ENCODE data around the gene DNASE1L3. TPM values are rescaled to one million over a fixed set of nuclear protein-coding genes. Genes with fewer than 3 reads are reported as not detected.
A peak's percentile ranks its signal among the peaks of the same experiment; 100 is the strongest.

Gene DNASE1L3
- total and polyA plus RNA-seq, 2 of the 13 experiments (the other 11 are each of a cell fraction or from before 2014, with no cell fraction given) = 0.86 to 1.7 TPM

- TF ChIP-seq ATF7-NPFF (CRISPR knock-in tag; IDR thresholded peaks at IDR 0.05; ENCODE audit: low read depth) (peak; percentile 25; the same call in 1 of the 2 replicates), IKZF4 (CRISPR knock-in tag; IDR thresholded peaks at IDR 0.05; ENCODE audit: borderline replicate concordance, low read depth, not compliant biosample characterization) (peak; percentile 68), SSRP1 (CRISPR knock-in tag; IDR thresholded peaks at IDR 0.05) (no peak), HIC2 (CRISPR knock-in tag; IDR thresholded peaks at IDR 0.05; ENCODE audit: low read depth) (0 out of 2 replicates have a peak, but pooled peaks have one; percentile 56), ZFP37 (CRISPR knock-in tag; IDR thresholded peaks at IDR 0.05; ENCODE audit: borderline replicate concordance) (no peak), ZNF263 (CRISPR knock-in tag; IDR thresholded peaks at IDR 0.05) (peak; percentile 47; the same call in 1 of the 2 replicates), KMT2B (CRISPR knock-in tag; IDR thresholded peaks at IDR 0.05) (no peak), ETV5 (CRISPR knock-in tag; IDR thresholded peaks at IDR 0.05; ENCODE audit: borderline replicate concordance) (peak; percentile 41; the same call in 1 of the 2 replicates), SOX6 (IDR thresholded peaks at IDR 0.05) (no peak), SOX6 (CRISPR knock-in tag; IDR thresholded peaks at IDR 0.05) (peak; percentile 39; the same call in 1 of the 2 replicates), AHDC1 (CRISPR knock-in tag; IDR thresholded peaks at IDR 0.05; ENCODE audit: borderline replicate concordance) (no peak), TIGD3 (CRISPR knock-in tag; IDR thresholded peaks at IDR 0.05; ENCODE audit: borderline replicate concordance) (0 out of 2 replicates have a peak, but pooled peaks have one; percentile 66), ZNF382 (CRISPR knock-in tag; IDR thresholded peaks at IDR 0.05; ENCODE audit: borderline replicate concordance) (no peak), MEIS1 (CRISPR knock-in tag; IDR thresholded peaks at IDR 0.05; ENCODE audit: borderline replicate concordance) (0 out of 2 replicates have a peak, but pooled peaks have one; percentile 22), NFIB (CRISPR knock-in tag; IDR thresholded peaks at IDR 0.05; ENCODE audit: borderline replicate concordance) (no peak)
- TF ChIP-seq, protein P1, sequence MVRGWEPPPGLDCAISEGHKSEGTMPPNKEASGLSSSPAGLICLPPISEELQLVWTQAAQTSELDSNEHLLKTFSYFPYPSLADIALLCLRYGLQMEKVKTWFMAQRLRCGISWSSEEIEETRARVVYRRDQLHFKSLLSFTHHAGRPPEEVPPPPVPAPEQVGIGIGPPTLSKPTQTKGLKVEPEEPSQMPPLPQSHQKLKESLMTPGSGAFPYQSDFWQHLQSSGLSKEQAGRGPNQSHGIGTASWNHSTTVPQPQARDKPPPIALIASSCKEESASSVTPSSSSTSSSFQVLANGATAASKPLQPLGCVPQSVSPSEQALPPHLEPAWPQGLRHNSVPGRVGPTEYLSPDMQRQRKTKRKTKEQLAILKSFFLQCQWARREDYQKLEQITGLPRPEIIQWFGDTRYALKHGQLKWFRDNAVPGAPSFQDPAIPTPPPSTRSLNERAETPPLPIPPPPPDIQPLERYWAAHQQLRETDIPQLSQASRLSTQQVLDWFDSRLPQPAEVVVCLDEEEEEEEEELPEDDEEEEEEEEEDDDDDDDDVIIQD (CRISPR knock-in tag; IDR thresholded peaks at IDR 0.05; ENCODE audit: low read depth) = no peak
Measured at GRCh38 chr3:58177747-58178527, 32.8 kb downstream of the DNASE1L3 start (continued).
